Stomach (tissue), 4 donors: ENCODE measurements around the gene TSPAN1.

Experiments
- CTCF ChIP-seq, 7 experiments: fragments of 450-650 bp in 4 of 7; fragments of 200-600 bp in 3 of 7; sonication (generic) in 3 of 7; IDR thresholded peaks; one replicate each; pipeline ENCODE4 v1.5.1; 2016 to 2019; ENCODE audit warnings: antibody characterized with exemption in 7 of 7, control low read depth in 2 of 7, mild to moderate bottlenecking in 1 of 7
- POLR2A ChIP-seq, 4 donors: fragments of 450-650 bp; IDR thresholded peaks; one replicate each; pipeline ENCODE4 v1.6.1; 2016; ENCODE audit warnings: antibody characterized with exemption in 4 of 4, control low read depth in 2 of 4, mild to moderate bottlenecking in 1 of 4, moderate library complexity in 1 of 4
- POLR2AphosphoS5 ChIP-seq, 3 donors: sonication (generic); formaldehyde crosslinking; IDR thresholded peaks; one replicate each; pipeline ENCODE4 v1.6.1; 2016; ENCODE audit warnings: antibody characterized with exemption in 3 of 3

DNA sequence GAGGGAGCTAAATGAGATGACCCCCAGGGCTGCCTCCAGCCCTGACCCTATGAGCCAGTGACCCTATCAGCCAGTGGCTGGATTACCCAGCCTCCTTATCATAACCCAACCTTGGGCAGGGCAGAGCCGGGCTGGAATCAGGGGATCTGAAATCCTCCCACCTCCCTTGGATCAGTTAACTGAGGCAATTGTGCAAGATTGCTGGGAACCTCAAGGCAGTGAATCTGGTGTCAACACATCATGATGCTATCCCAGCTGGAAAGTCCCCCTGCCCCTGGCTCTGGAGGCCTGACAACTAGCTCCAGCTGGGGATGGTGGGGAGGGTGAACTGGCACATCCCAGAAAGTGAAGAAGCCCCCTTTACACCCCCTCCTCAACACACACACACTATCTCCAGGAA lies 6.4 kb upstream of the TSPAN1 start:
- TF ChIP-seq CTCF (IDR thresholded peaks at IDR 0.05) (no peak), POLR2A (IDR thresholded peaks at IDR 0.05) (no peak), POLR2AphosphoS5 (IDR thresholded peaks at IDR 0.05) (no peak)
